Right atrium auricular region (tissue), 2 donors: Measurements from ENCODE around the gene BANP. TPM values are rescaled to one million over a fixed set of nuclear protein-coding genes. Genes with fewer than 3 reads are reported as not detected.
"Not testable (repeated sequence)": the region's sequence is repeated elsewhere in the genome, so short reads cannot be mapped to it uniquely, and the experiment has no call there.

Source experiments
- DNase-seq: peaks from one replicate; pipeline ENCODE4 v3.0.0-alpha.2; 2019; ENCODE audit warnings: low spot score
- H3K27ac ChIP-seq, 2 donors: fragments of 200-600 bp; sonication (generic); 1 replicate in 1 of 2; 2 replicates in 1 of 2; pipeline ENCODE4 v1.5.1; 2016 to 2019
- H3K27me3 ChIP-seq, 2 donors: fragments of 200-600 bp; sonication (generic); one replicate each; pipeline versions ENCODE4 v1.5.1 to v1.6.0; 2017 to 2019
- H3K36me3 ChIP-seq: fragments of 200-600 bp; sonication (generic); one replicate; pipeline ENCODE4 v1.5.1; 2016
- H3K4me1 ChIP-seq, 2 donors: fragments of 200-600 bp; sonication (generic); one replicate each; pipeline versions ENCODE4 v1.5.1 to v1.6.0; 2017 to 2019
- H3K4me3 ChIP-seq, 2 donors: fragments of 200-600 bp; sonication (generic); 1 replicate in 1 of 2; 2 replicates in 1 of 2; pipeline ENCODE4 v1.5.1; 2017 to 2019; ENCODE audit warnings: mild to moderate bottlenecking in 1 of 2, moderate library complexity in 1 of 2
- H3K9me3 ChIP-seq, 2 donors: fragments of 200-600 bp; sonication (generic); one replicate each; pipeline ENCODE4 v1.5.1; 2019
- CTCF ChIP-seq, 2 donors: fragments of 200-600 bp; sonication (generic); IDR thresholded peaks; one replicate each; pipeline ENCODE4 v1.5.1; 2019; ENCODE audit warnings: antibody characterized with exemption in 2 of 2
- total RNA-seq, 2 donors: library from RNA; depleted of rRNA; stranded (reverse); fragments of >200 nt; gene quantifications; one replicate each; pipeline ENCODE4 v1.1.0, GENCODE V29; 2016

BANP gene
- total RNA-seq, 2 donors from 2014 or later, result 10.4 to 14.4 TPM

- H3K9me3 ChIP-seq, result no peaks in the 10 kb centered on the region
- no peak for TF ChIP-seq CTCF (IDR thresholded peaks at IDR 0.05)
- no peaks in the 10 kb centered on the region for H3K27me3 ChIP-seq
- H3K36me3 ChIP-seq, result no peaks in the 10 kb centered on the region
- DNase-seq, result no peak
- no peak within 1 kb of the TSS for H3K27ac ChIP-seq
- no peaks in the 10 kb centered on the region for H3K4me1 ChIP-seq
- H3K4me3 ChIP-seq, result no peak within 1 kb of the TSS
Measured at GRCh38 chr16:87936375-87937230, 14.6 kb upstream of the BANP start, which contains the start of gene CA5A. Gene CA5A (minus strand): TSS chr16:87936529. CDS start chr16:87936450, 79 bp downstream.

GRCh38 chr16:87937231-87937542 is 14.0 kb upstream of the BANP start:
- H3K36me3 ChIP-seq, H3K4me1 ChIP-seq, H3K9me3 ChIP-seq, DNase-seq, H3K27ac ChIP-seq, H3K27me3 ChIP-seq, H3K4me3 ChIP-seq: not testable (repeated sequence)

GRCh38 chr16:87938412-87938949 is 12.8 kb upstream of the BANP start:
- Histone ChIP-seq H3K27me3 (no peaks in the 10 kb centered on the region), H3K4me1 (no peaks in the 10 kb centered on the region), H3K4me3 (no peak overlapping the region), H3K36me3 (no peaks in the 10 kb centered on the region), H3K27ac (no peak overlapping the region), H3K9me3 (no peaks in the 10 kb centered on the region)
- DNase-seq, result no peak
- TF ChIP-seq CTCF (IDR thresholded peaks at IDR 0.05), result no peak

GRCh38 chr16:87939562-87940423 is 11.4 kb upstream of the BANP start:
- Histone ChIP-seq H3K27ac (no peak overlapping the region), H3K36me3 (no peaks in the 10 kb centered on the region), H3K4me3 (no peak overlapping the region), H3K4me1 (no peaks in the 10 kb centered on the region), H3K9me3 (no peaks in the 10 kb centered on the region), H3K27me3 (no peaks in the 10 kb centered on the region)
- TF ChIP-seq CTCF (IDR thresholded peaks at IDR 0.05), result no peak
- DNase-seq, result no peak

GRCh38 chr16:87942680-87943079 is 8.6 kb upstream of the BANP start:
- Histone ChIP-seq H3K27me3 (no peaks in the 10 kb centered on the region), H3K36me3 (no peaks in the 10 kb centered on the region), H3K4me1 (no peaks in the 10 kb centered on the region), H3K4me3 (no peak overlapping the region), H3K27ac (no peak overlapping the region), H3K9me3 (no peaks in the 10 kb centered on the region)
- DNase-seq, result no peak
- TF ChIP-seq CTCF (IDR thresholded peaks at IDR 0.05), result no peak
